SK-N-SH (cell line): ENCODE measurements around the gene TRNT1. TPM values are rescaled to one million over a fixed set of nuclear protein-coding genes. Genes with fewer than 3 reads are reported as not detected.

ENCODE experiments used
- CTCF ChIA-PET: fragments of 300-600, 350-600 bp; formaldehyde crosslinking; extraction: SDS; loops from one replicate; lab custom pipeline; 2021; lab: Yijun Ruan, JAX
- POLR2A ChIA-PET: fragments of 350-600 bp; sonication (Branson Sonifier 250); formaldehyde crosslinking; extraction: SDS; loops from one replicate; lab custom pipeline; 2020; ENCODE audit warnings: antibody characterized with exemption, inconsistent platforms; lab: Yijun Ruan, JAX
- DNase-seq: peaks from one replicate; pipeline ENCODE4 v3.0.0; 2012
- H2AFZ ChIP-seq: fragments of 200-600 bp; sonication (generic); 2 replicates; pipeline ENCODE4 v1.8.1; 2016; ENCODE audit warnings: antibody characterized with exemption, mild to moderate bottlenecking, low read depth
- H3F3A ChIP-seq: fragments of 200-600 bp; sonication (generic); replicated peaks from 2 replicates; pipeline ENCODE3; 2016; ENCODE audit warnings: antibody characterized with exemption, mild to moderate bottlenecking; ENCODE audit not compliant: insufficient read depth
- H3K27ac ChIP-seq, 2 experiments: fragments of 200-500 bp in 1 of 2; fragments of 200-600 bp in 1 of 2; sonication (Bioruptor generic) in 1 of 2; sonication (generic), shearing (Covaris generic) in 1 of 2; 2 replicates each; pipeline versions ENCODE4 v1.5.1 to v1.6.1; 2014 to 2016; ENCODE audit warnings: low read depth in 2 of 2, inconsistent platforms in 1 of 2, low read length in 1 of 2, mild to moderate bottlenecking in 1 of 2, mixed read lengths in 1 of 2
- H3K27me3 ChIP-seq: fragments of 200-600 bp; sonication (generic), shearing (Covaris generic); 2 replicates; pipeline ENCODE4 v1.6.1; 2016; ENCODE audit warnings: mixed run types; ENCODE audit not compliant: insufficient read depth
- H3K36me3 ChIP-seq, 2 experiments: fragments of 200-500 bp in 1 of 2; fragments of 200-600 bp in 1 of 2; sonication (Bioruptor generic) in 1 of 2; sonication (generic) in 1 of 2; replicated peaks in 1 of 2; 2 replicates each; pipeline versions ENCODE3 to v1.5.1; 2014 to 2016; ENCODE audit warnings: low read length in 1 of 2, mild to moderate bottlenecking in 1 of 2; ENCODE audit not compliant: insufficient read depth in 2 of 2, control insufficient read depth in 1 of 2
- H3K4me1 ChIP-seq, 2 experiments: fragments of 200-500 bp in 1 of 2; fragments of 200-600 bp in 1 of 2; sonication (Bioruptor generic) in 1 of 2; sonication (generic), shearing (Covaris generic) in 1 of 2; 2 replicates each; pipeline versions ENCODE4 v1.5.1 to v1.6.1; 2014 to 2016; ENCODE audit warnings: low read depth in 1 of 2, low read length in 1 of 2, mixed run types in 1 of 2; ENCODE audit not compliant: insufficient read depth in 2 of 2, control insufficient read depth in 1 of 2
- H3K4me2 ChIP-seq: fragments of 200-600 bp; sonication (generic), shearing (Covaris generic); 2 replicates; pipeline ENCODE4 v1.6.1; 2017; ENCODE audit warnings: mixed run types
- H3K4me3 ChIP-seq, 2 experiments: fragments of 200-500 bp in 1 of 2; fragments of 200-600 bp in 1 of 2; sonication (Bioruptor generic) in 1 of 2; sonication (generic), shearing (Covaris generic) in 1 of 2; 2 replicates each; pipeline versions ENCODE4 v1.5.1 to v1.8.1; 2014 to 2016; ENCODE audit warnings: low read depth in 2 of 2, inconsistent platforms in 1 of 2, low read length in 1 of 2, mild to moderate bottlenecking in 1 of 2, mixed read lengths in 1 of 2, moderate library complexity in 1 of 2
- H3K79me2 ChIP-seq: fragments of 200-600 bp; sonication (generic); 2 replicates; pipeline ENCODE4 v1.8.1; 2017; ENCODE audit warnings: mild to moderate bottlenecking; ENCODE audit not compliant: insufficient read depth
- H3K9ac ChIP-seq: fragments of 200-600 bp; sonication (generic); 2 replicates; pipeline ENCODE4 v1.6.1; 2017; ENCODE audit warnings: mixed run types
- H3K9me2 ChIP-seq: fragments of 200-600 bp; sonication (generic); 2 replicates; pipeline ENCODE4 v1.6.1; 2017; ENCODE audit warnings: mixed run types
- H3K9me3 ChIP-seq: fragments of 200-600 bp; sonication (generic); 2 replicates; pipeline ENCODE4 v1.6.1; 2017; ENCODE audit warnings: mixed run types, mild to moderate bottlenecking, moderate library complexity
- H4K20me1 ChIP-seq: fragments of 200-600 bp; sonication (generic); 2 replicates; pipeline ENCODE4 v1.6.1; 2017; ENCODE audit warnings: mild to moderate bottlenecking, mixed run types; ENCODE audit not compliant: insufficient read depth
- CTCF ChIP-seq: fragments of 200-600 bp; sonication (generic); IDR thresholded peaks from 2 replicates; pipeline ENCODE4 v1.6.1; 2017; ENCODE audit warnings: antibody characterized with exemption, mild to moderate bottlenecking, moderate library complexity
- ELF1 ChIP-seq: IDR thresholded peaks from 2 replicates; pipeline ENCODE4 v1.4.0; 2012
- EP300 ChIP-seq, 2 experiments: IDR thresholded peaks; 2 replicates each; pipeline versions ENCODE4 v1.4.0 to v1.6.1; 2012; ENCODE audit warnings: borderline replicate concordance in 1 of 2, low read depth in 1 of 2, low read length in 1 of 2
- EZH2phosphoT487 ChIP-seq: fragments of 200-600 bp; sonication (generic); IDR thresholded peaks from 2 replicates; pipeline ENCODE4 v1.6.1; 2017; ENCODE audit warnings: low read depth, mixed run types, mild to moderate bottlenecking, antibody characterized with exemption, moderate library complexity, borderline replicate concordance
- IRF3 ChIP-seq: fragments of 150-350 bp; IDR thresholded peaks from 2 replicates; pipeline ENCODE4 v1.6.1; 2016; ENCODE audit warnings: mild to moderate bottlenecking, low read depth, low read length
- JUND ChIP-seq: IDR thresholded peaks from 2 replicates; pipeline ENCODE4 v1.4.0; 2012
- MEF2A ChIP-seq: IDR thresholded peaks from 2 replicates; pipeline ENCODE4 v1.4.0; 2012; ENCODE audit warnings: low read depth, borderline replicate concordance
- MXI1 ChIP-seq: IDR thresholded peaks from 2 replicates; pipeline ENCODE4 v1.6.1; 2012; ENCODE audit warnings: mild to moderate bottlenecking, low read depth, low read length, improper control_type of control experiment
- NFIC ChIP-seq: IDR thresholded peaks from 2 replicates; pipeline ENCODE4 v1.4.0; 2012; ENCODE audit warnings: borderline replicate concordance
- PBX3 ChIP-seq: IDR thresholded peaks from 2 replicates; pipeline ENCODE4; 2012
- RCOR1 ChIP-seq: fragments of 150-350 bp; IDR thresholded peaks from 2 replicates; pipeline ENCODE4 v1.6.1; 2017; ENCODE audit warnings: antibody characterized with exemption, low read length
- SIN3A ChIP-seq: IDR thresholded peaks from 2 replicates; pipeline ENCODE4 v1.6.1; 2012; ENCODE audit warnings: low read depth, mild to moderate bottlenecking, low read length, moderate library complexity, borderline replicate concordance
- SMC3 ChIP-seq: IDR thresholded peaks from 2 replicates; pipeline ENCODE4 v1.6.1; 2012; ENCODE audit warnings: low read depth, low read length, improper control_type of control experiment
- TAF1 ChIP-seq: IDR thresholded peaks from 2 replicates; pipeline ENCODE4 v1.6.1; 2012; ENCODE audit warnings: low read depth, mild to moderate bottlenecking, low read length, moderate library complexity, borderline replicate concordance
- TCF12 ChIP-seq: IDR thresholded peaks from 2 replicates; pipeline ENCODE4 v1.4.0; 2012
- TEAD4 ChIP-seq: IDR thresholded peaks from 2 replicates; pipeline ENCODE4 v1.4.0; 2012; ENCODE audit warnings: mild to moderate bottlenecking, borderline replicate concordance; ENCODE audit not compliant: insufficient read depth
- USF1 ChIP-seq: IDR thresholded peaks from 2 replicates; pipeline ENCODE4 v1.4.0; 2012; ENCODE audit warnings: low read depth, borderline replicate concordance
- YY1 ChIP-seq: IDR thresholded peaks from 2 replicates; pipeline ENCODE4 v1.4.0; 2012; ENCODE audit warnings: low read depth, mild to moderate bottlenecking
- WGBS: methylation state at CpG from one replicate; pipeline ENCODE4 v1.1.6; 2017; ENCODE audit warnings: low lambda C conversion rate; 5-methylcytosine and 5-hydroxymethylcytosine counted together
- polyA plus RNA-seq, 3 experiments: library from polyadenylated mRNA; depleted of rRNA; stranded (reverse); fragments of >200 nt; gene quantifications; 2 replicates each; pipeline ENCODE4 v1.2.3, GENCODE V29; 2012

Gene TRNT1
- polyA plus RNA-seq, 1 of the 3 experiments (the other 2 are of a cell fraction): 7.4 TPM

- Histone ChIP-seq H3K4me3 (no peak overlapping the region), H3K36me3 (no peaks in the 10 kb centered on the region), H3K4me2 (no peak overlapping the region), H3K9me3 (no peaks in the 10 kb centered on the region), H3K79me2 (no peaks in the 10 kb centered on the region), H3K27me3 (no peaks in the 10 kb centered on the region), H3K9ac (no peak overlapping the region), H2AFZ (no peak overlapping the region), H3F3A (no peaks in the 10 kb centered on the region), H4K20me1 (no peaks in the 10 kb centered on the region), H3K27ac (no peak overlapping the region)
- DNase-seq: no peak
- ChIA-PET CTCF (no interaction called here), POLR2A (no interaction called here)
- 42% methylated on average over 9 of the region's 9 CpGs for WGBS
- TF ChIP-seq ELF1: no peak
- no peak for TF ChIP-seq SMC3
- no peak for TF ChIP-seq EZH2phosphoT487
- no peak for TF ChIP-seq NFIC
- TF ChIP-seq USF1: no peak
- no peak for TF ChIP-seq RCOR1
- TF ChIP-seq EP300 (IDR thresholded peaks at IDR 0.05; ENCODE audit: borderline replicate concordance in 1 of 2, low read depth in 1 of 2, low read length in 1 of 2): no peak
- TF ChIP-seq IRF3: no peak
- TF ChIP-seq, all 33 proteins: peak for 0
- H3K4me1 ChIP-seq: no peaks in the 10 kb centered on the region
- no peaks in the 10 kb centered on the region for H3K9me2 ChIP-seq
These were observed 45.1 kb upstream of the TRNT1 start for GRCh38 chr3:3081381-3082233.

- H3K79me2 ChIP-seq: no peaks in the 10 kb centered on the region
- H3K36me3 ChIP-seq: no peaks in the 10 kb centered on the region
- CTCF ChIA-PET: no interaction called here
- H4K20me1 ChIP-seq: no peaks in the 10 kb centered on the region
- no peak overlapping the region for H3K4me3 ChIP-seq
- H3K27ac ChIP-seq: no peak overlapping the region
- POLR2A ChIA-PET: no interaction called here
- H3K27me3 ChIP-seq: no peaks in the 10 kb centered on the region
- H3F3A ChIP-seq: no peaks in the 10 kb centered on the region
- H3K9me2 ChIP-seq: no peaks in the 10 kb centered on the region
- peaks cover 0 to 3% of the 10 kb centered on the region in 2 experiments; a peak in 1 of 4 replicates for H3K4me1 ChIP-seq
- H2AFZ ChIP-seq: no peak overlapping the region
- 4% methylated on average over 2 of the region's 2 CpGs for WGBS
- H3K4me2 ChIP-seq: no peak overlapping the region
- no peak for DNase-seq
- H3K9ac ChIP-seq: no peak overlapping the region
- no peaks in the 10 kb centered on the region for H3K9me3 ChIP-seq
- TF ChIP-seq TAF1 (no peak), PBX3 (no peak), TCF12 (no peak), MXI1 (no peak), USF1 (no peak), NFIC (no peak), TEAD4 (no peak), JUND (no peak), SMC3 (no peak), RCOR1 (no peak), IRF3 (no peak), YY1 (no peak), MEF2A (no peak), SIN3A (no peak), CTCF (no peak)
These were observed 44.4 kb upstream of the TRNT1 start for GRCh38 chr3:3082234-3082924.
